NB4 (cell line): ENCODE measurements around the gene CTAGE9.

ENCODE experiments used
- CTCF ChIP-seq: IDR thresholded peaks from one replicate; pipeline ENCODE4 v1.5.1; 2012; ENCODE audit warnings: low read depth, low read length
- MYC ChIP-seq: IDR thresholded peaks from 2 replicates; pipeline ENCODE4 v1.6.1; 2011; ENCODE audit warnings: low read depth, low read length
- POLR2A ChIP-seq: IDR thresholded peaks from 2 replicates; pipeline ENCODE4 v1.6.1; 2011; ENCODE audit warnings: mild to moderate bottlenecking; ENCODE audit not compliant: insufficient read length; ENCODE audit errors: extremely low read depth
- TF ChIP-seq, protein P1 (sequence below): IDR thresholded peaks from 2 replicates; pipeline ENCODE4 v1.6.1; 2011; ENCODE audit warnings: low read depth, low read length

DNA sequence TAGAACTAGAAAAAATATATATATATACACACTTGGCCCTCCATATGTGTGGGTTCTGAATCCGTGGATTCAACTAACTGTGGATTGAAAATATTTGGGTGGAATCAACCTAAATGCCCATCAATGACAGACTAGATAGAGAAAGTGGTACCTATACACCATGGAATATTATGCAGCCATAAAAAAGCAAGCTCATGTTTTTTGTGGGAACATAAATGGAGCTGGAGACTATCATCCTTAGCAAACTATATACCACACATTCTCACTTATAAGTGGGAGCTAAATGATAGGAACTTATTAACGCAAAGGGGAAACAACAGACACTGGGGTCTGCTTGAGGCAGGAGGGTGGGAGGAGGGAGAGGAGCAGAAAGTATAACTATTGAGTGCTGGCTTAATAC, 37.6 kb downstream of the CTAGE9 start:
- TF ChIP-seq CTCF, result no peak
- TF ChIP-seq POLR2A, result no peak
- no peak for TF ChIP-seq MYC
- TF ChIP-seq, protein P1, sequence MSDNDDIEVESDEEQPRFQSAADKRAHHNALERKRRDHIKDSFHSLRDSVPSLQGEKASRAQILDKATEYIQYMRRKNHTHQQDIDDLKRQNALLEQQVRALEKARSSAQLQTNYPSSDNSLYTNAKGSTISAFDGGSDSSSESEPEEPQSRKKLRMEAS, result no peak
